ENCODE data around the gene NOTCH2.

DNA sequence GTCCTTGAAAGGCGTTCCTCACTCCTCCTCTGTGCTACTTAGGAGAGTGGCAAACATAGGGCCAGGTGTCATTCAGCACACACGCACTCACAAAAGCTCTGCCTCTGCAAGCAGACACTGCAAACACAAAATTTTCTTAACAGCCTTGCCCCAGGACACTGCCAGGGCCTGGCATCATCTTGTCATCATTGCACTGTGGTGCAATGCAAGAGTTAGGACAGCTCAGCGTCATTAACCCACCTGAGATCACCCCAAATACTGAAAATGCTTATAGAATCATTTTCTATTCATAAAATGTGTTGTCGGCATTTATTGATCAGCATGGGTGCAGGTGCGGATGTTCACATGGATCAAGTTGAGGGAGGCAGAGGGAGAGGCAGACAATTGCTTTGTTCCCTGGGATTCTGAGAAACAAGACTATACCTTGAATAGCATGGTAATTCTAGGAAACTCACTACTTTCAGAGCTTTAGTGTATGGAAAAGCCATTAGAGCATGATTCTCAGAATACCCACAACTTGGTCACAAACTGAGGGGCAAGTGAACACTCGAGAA lies 176.1 kb downstream of the NOTCH2 start:
- TF ChIP-seq, protein P1, sequence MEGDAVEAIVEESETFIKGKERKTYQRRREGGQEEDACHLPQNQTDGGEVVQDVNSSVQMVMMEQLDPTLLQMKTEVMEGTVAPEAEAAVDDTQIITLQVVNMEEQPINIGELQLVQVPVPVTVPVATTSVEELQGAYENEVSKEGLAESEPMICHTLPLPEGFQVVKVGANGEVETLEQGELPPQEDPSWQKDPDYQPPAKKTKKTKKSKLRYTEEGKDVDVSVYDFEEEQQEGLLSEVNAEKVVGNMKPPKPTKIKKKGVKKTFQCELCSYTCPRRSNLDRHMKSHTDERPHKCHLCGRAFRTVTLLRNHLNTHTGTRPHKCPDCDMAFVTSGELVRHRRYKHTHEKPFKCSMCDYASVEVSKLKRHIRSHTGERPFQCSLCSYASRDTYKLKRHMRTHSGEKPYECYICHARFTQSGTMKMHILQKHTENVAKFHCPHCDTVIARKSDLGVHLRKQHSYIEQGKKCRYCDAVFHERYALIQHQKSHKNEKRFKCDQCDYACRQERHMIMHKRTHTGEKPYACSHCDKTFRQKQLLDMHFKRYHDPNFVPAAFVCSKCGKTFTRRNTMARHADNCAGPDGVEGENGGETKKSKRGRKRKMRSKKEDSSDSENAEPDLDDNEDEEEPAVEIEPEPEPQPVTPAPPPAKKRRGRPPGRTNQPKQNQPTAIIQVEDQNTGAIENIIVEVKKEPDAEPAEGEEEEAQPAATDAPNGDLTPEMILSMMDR (IDR thresholded peaks at IDR 0.05): no peak
- no peak for TF ChIP-seq POLR2A (IDR thresholded peaks at IDR 0.05)

All from right lobe of liver (tissue), 4 donors.